GM18505 (cell line): ENCODE measurements around the gene NSUN4.
"Not testable (repeated sequence)": the region's sequence is repeated elsewhere in the genome, so short reads cannot be mapped to it uniquely, and the experiment has no call there.

Experiments
- ATAC-seq: cut with Tn5 transposase; IDR thresholded peaks from one replicate; pipeline ENCODE4 v1.9.1; 2021; ENCODE audit not compliant: unreplicated experiment
- POLR2A ChIP-seq: IDR thresholded peaks from 4 replicates; pipeline ENCODE4 v1.6.1; 2011; ENCODE audit warnings: borderline replicate concordance; ENCODE audit not compliant: insufficient read depth, insufficient read length; ENCODE audit errors: extremely low read depth

Gene NSUN4

GRCh38 chr1:46341222-46342083 is 846 bp downstream of the NSUN4 start:
- no peak for TF ChIP-seq POLR2A
- ATAC-seq = no peak

GRCh38 chr1:46342084-46342656 is 1.6 kb downstream of the NSUN4 start:
- no peak for TF ChIP-seq POLR2A
- ATAC-seq = no peak

- ATAC-seq = no peak
Observed at GRCh38 chr1:46342677-46343350, 2.2 kb downstream of the NSUN4 start.

GRCh38 chr1:46343351-46343695 is 2.7 kb downstream of the NSUN4 start:
- ATAC-seq = no peak
- TF ChIP-seq POLR2A = no peak

More at GRCh38 chr1:46342677-46343350, 2.2 kb downstream of the NSUN4 start:
- TF ChIP-seq POLR2A = no peak

GRCh38 chr1:46343705-46344104 is 3.1 kb downstream of the NSUN4 start:
- no peak for ATAC-seq
- no peak for TF ChIP-seq POLR2A

GRCh38 chr1:46344481-46344880 is 3.9 kb downstream of the NSUN4 start:
- ATAC-seq = no peak
- no peak for TF ChIP-seq POLR2A

- no peak for ATAC-seq
- no peak for TF ChIP-seq POLR2A
Observed at GRCh38 chr1:46345281-46345680, 4.7 kb downstream of the NSUN4 start.

GRCh38 chr1:46352363-46352762 is 11.8 kb downstream of the NSUN4 start:
- no peak for ATAC-seq
- no peak for TF ChIP-seq POLR2A

- ATAC-seq = not testable (repeated sequence)
Observed at GRCh38 chr1:46355920-46356319, 15.3 kb downstream of the NSUN4 start.

- no peak for TF ChIP-seq POLR2A
- ATAC-seq = no peak
Observed at GRCh38 chr1:46362158-46362557, 21.6 kb downstream of the NSUN4 start.

- no peak for ATAC-seq
- TF ChIP-seq POLR2A = no peak
Observed at GRCh38 chr1:46363121-46363520, 22.5 kb downstream of the NSUN4 start.

- no peak for ATAC-seq
- TF ChIP-seq POLR2A = no peak
Observed at GRCh38 chr1:46364612-46365011, 24.0 kb downstream of the NSUN4 start.

- not testable (repeated sequence) for ATAC-seq
Observed at GRCh38 chr1:46365796-46366195, 25.2 kb downstream of the NSUN4 start.

- no peak for ATAC-seq
- TF ChIP-seq POLR2A = no peak
Observed at GRCh38 chr1:46367072-46367471, 26.5 kb downstream of the NSUN4 start.

- not testable (repeated sequence) for ATAC-seq
Observed at GRCh38 chr1:46367701-46368100, 27.1 kb downstream of the NSUN4 start.
